Endothelial cell of umbilical vein (primary cell): Measurements from ENCODE around the gene USP6NL. TPM values are rescaled to one million over a fixed set of nuclear protein-coding genes. Genes with fewer than 3 reads are reported as not detected.
A peak's percentile ranks its signal among the peaks of the same experiment; 100 is the strongest.

Experiments used
- BruUV-seq: library from RNA; stranded (reverse); fragments of 400-500 nt; replicated peaks from 2 replicates; lab custom pipeline; 2021; lab: Mats Ljungman, UMichigan
- CTCF ChIA-PET: fragments of 300-600, 350-600 bp; sonication (Branson Sonifier 250); formaldehyde crosslinking; loops from one replicate; lab custom pipeline; 2021; ENCODE audit warnings: antibody characterized with exemption, inconsistent platforms; lab: Charles Lee
- POLR2A ChIA-PET: fragments of 300-600, 350-600 bp; sonication (Branson Sonifier 250); formaldehyde crosslinking; loops from one replicate; lab custom pipeline; 2021; ENCODE audit warnings: antibody characterized with exemption, inconsistent platforms; lab: Charles Lee
- DNase-seq: peaks from one replicate; pipeline ENCODE4 v3.0.0-alpha.2; 2011; ENCODE audit warnings: low read depth, low spot score
- FAIRE-seq: peaks from 2 replicates; lab custom pipeline; 2011; peaks lifted over from hg19 to GRCh38; lab: Jason Lieb, UNC
- H2AFZ ChIP-seq: 2 replicates; pipeline ENCODE4 v1.6.0; 2012; ENCODE audit warnings: low read depth, low read length, control low read depth, inconsistent platforms
- H3K27ac ChIP-seq: 2 replicates; pipeline ENCODE4 v1.5.1; 2011; ENCODE audit warnings: low read depth, mild to moderate bottlenecking, control low read depth, low read length, moderate library complexity; ENCODE audit not compliant: insufficient read depth
- H3K27me3 ChIP-seq, 2 experiments: 2 replicates each; pipeline versions ENCODE4 v1.6.0 to v1.6.1; 2011; ENCODE audit warnings: low read length in 2 of 2, mixed read lengths in 1 of 2; ENCODE audit not compliant: control insufficient read depth in 2 of 2, insufficient read depth in 2 of 2
- H3K36me3 ChIP-seq, 2 experiments: 2 replicates in 1 of 2; 3 replicates in 1 of 2; pipeline ENCODE4 v1.5.1; 2011; ENCODE audit warnings: low read length in 2 of 2, mild to moderate bottlenecking in 1 of 2, moderate library complexity in 1 of 2; ENCODE audit not compliant: control insufficient read depth in 2 of 2, insufficient read depth in 2 of 2; ENCODE audit errors: extremely low read depth in 1 of 2
- H3K4me1 ChIP-seq: 3 replicates; pipeline ENCODE4 v1.5.1; 2011; ENCODE audit warnings: mild to moderate bottlenecking, low read length; ENCODE audit not compliant: control insufficient read depth, insufficient read depth; ENCODE audit errors: extremely low read depth
- H3K4me2 ChIP-seq: 2 replicates; pipeline ENCODE4 v1.6.1; 2011; ENCODE audit warnings: low read length, control low read depth, mixed read lengths; ENCODE audit not compliant: insufficient read depth
- H3K4me3 ChIP-seq, 3 experiments: fragments of 200-600 bp in 1 of 3; sonication (generic), shearing (Covaris generic) in 1 of 3; replicated peaks in 1 of 3; 2 replicates each; pipeline ENCODE4 v1.5.1; 2011 to 2016; ENCODE audit warnings: control low read depth in 3 of 3, low read length in 3 of 3, mild to moderate bottlenecking in 2 of 3, inconsistent platforms in 1 of 3, low read depth in 1 of 3, moderate library complexity in 1 of 3; ENCODE audit not compliant: insufficient read depth in 1 of 3
- H3K79me2 ChIP-seq: 2 replicates; pipeline ENCODE4 v1.6.0; 2012; ENCODE audit warnings: low read length, inconsistent platforms; ENCODE audit not compliant: control insufficient read depth, insufficient read depth
- H3K9ac ChIP-seq: replicated peaks from 2 replicates; pipeline ENCODE3; 2011; ENCODE audit warnings: low read length, control low read depth; ENCODE audit not compliant: insufficient read depth; ENCODE audit errors: extremely low read depth
- H3K9me1 ChIP-seq: replicated peaks from 3 replicates; pipeline ENCODE4 v1.6.0; 2011; ENCODE audit warnings: mild to moderate bottlenecking, low read length; ENCODE audit not compliant: control insufficient read depth, insufficient read depth; ENCODE audit errors: extremely low read depth
- H3K9me3 ChIP-seq: replicated peaks from 2 replicates; pipeline ENCODE4 v1.5.1; 2012; ENCODE audit warnings: low read length, inconsistent platforms; ENCODE audit not compliant: control insufficient read depth, insufficient read depth
- H4K20me1 ChIP-seq: replicated peaks from 2 replicates; pipeline ENCODE3; 2011; ENCODE audit warnings: mild to moderate bottlenecking, low read length; ENCODE audit not compliant: control insufficient read depth, insufficient read depth; ENCODE audit errors: extremely low read depth
- EZH2 ChIP-seq: IDR thresholded peaks from 2 replicates; pipeline ENCODE4 v1.6.1; 2012; ENCODE audit warnings: borderline replicate concordance, low read depth, mild to moderate bottlenecking, moderate library complexity, low read length, inconsistent platforms; ENCODE audit not compliant: severe bottlenecking
- GATA2 ChIP-seq: IDR thresholded peaks from 2 replicates; pipeline ENCODE4 v1.7.0; 2011; ENCODE audit warnings: low read depth, mild to moderate bottlenecking, moderate library complexity, mixed read lengths, low read length; ENCODE audit not compliant: insufficient read length, insufficient read depth
- JUN ChIP-seq: IDR thresholded peaks from 2 replicates; pipeline ENCODE4 v1.6.1; 2011; ENCODE audit warnings: borderline replicate concordance, low read depth; ENCODE audit not compliant: insufficient read length, insufficient read depth
- MAX ChIP-seq: IDR thresholded peaks from 2 replicates; pipeline ENCODE4 v1.6.1; 2011; ENCODE audit not compliant: insufficient read depth, insufficient read length
- MYC ChIP-seq: IDR thresholded peaks from one replicate; pipeline ENCODE4 v1.6.1; 2011; ENCODE audit warnings: mild to moderate bottlenecking, low read depth, low read length
- POLR2A ChIP-seq: IDR thresholded peaks from 2 replicates; pipeline ENCODE4 v1.6.1; 2012; ENCODE audit warnings: low read depth, mild to moderate bottlenecking, control low read depth, low read length
- POLR2AphosphoS5 ChIP-seq: IDR thresholded peaks from 2 replicates; pipeline ENCODE4 v1.6.1; 2012; ENCODE audit warnings: low read depth, mild to moderate bottlenecking, control low read depth, low read length, moderate library complexity; ENCODE audit not compliant: insufficient read depth
- dilution Hi-C: fragments of 300-500 bp; cut with MboI; formaldehyde crosslinking; loops from one replicate; pipeline ENCODE4 v1.15.0; 2019; ENCODE audit warnings: low sequenced_read_pairs; ENCODE audit not compliant: extremely low pct_ligation_motif_present
- intact Hi-C: fragments of 100-400 bp; cut with micrococcal nuclease; formaldehyde crosslinking; loops from one replicate; pipeline ENCODE4 v1.10.0; 2022
- polyA plus RNA-seq, 4 experiments: library from polyadenylated mRNA; depleted of rRNA in 3 of 4; stranded (reverse) in 3 of 4; unstranded in 1 of 4; fragments of >200 nt; gene quantifications; 2 replicates each; pipeline versions ENCODE4 v1.2.1 to v1.2.3, GENCODE V29; 2011 to 2012; ENCODE audit warnings: missing spikeins in 1 of 4
- total RNA-seq: library from RNA; stranded (reverse); gene quantifications from 2 replicates; pipeline ENCODE4 v1.2.3, GENCODE V29; 2021
- TF ChIP-seq, protein P1 (sequence below), 2 donors: IDR thresholded peaks; 1 replicate in 1 of 2; 2 replicates in 1 of 2; pipeline ENCODE4 v1.5.1; 2011; ENCODE audit warnings: low read length in 2 of 2, mild to moderate bottlenecking in 2 of 2, moderate library complexity in 2 of 2, control low read depth in 1 of 2, inconsistent platforms in 1 of 2, low read depth in 1 of 2; ENCODE audit not compliant: insufficient read depth in 1 of 2; ENCODE audit errors: extremely low read depth in 1 of 2

The USP6NL gene
- total and polyA plus RNA-seq, 2 donors (not counting 3 experiments of a cell fraction or from before 2014, with no cell fraction given) = 13.5 to 29.2 TPM

GRCh38 chr10:11517150-11517549 lies 94.3 kb downstream of the USP6NL start:
- intact Hi-C loops = loop anchor here (2.0 to 5.0 kb wide), 2 partner anchors 86 to 225 kb away; partner anchors contain the start of gene ECHDC3
- Histone ChIP-seq H3K79me2 (no peaks in the 10 kb centered on the region), H4K20me1 (no peaks in the 10 kb centered on the region), H3K9me3 (no peaks in the 10 kb centered on the region), H3K27me3 (no peaks in the 10 kb centered on the region), H3K9me1 (no peaks in the 10 kb centered on the region), H2AFZ (no peak overlapping the region), H3K4me3 (no peak overlapping the region), H3K27ac (no peak overlapping the region), H3K9ac (no peak overlapping the region), H3K4me1 (peaks cover 10% of the 10 kb centered on the region), H3K36me3 (peaks cover 0 to 5% of the 10 kb centered on the region in 2 experiments), H3K4me2 (no peak overlapping the region)
- TF ChIP-seq, protein P1, sequence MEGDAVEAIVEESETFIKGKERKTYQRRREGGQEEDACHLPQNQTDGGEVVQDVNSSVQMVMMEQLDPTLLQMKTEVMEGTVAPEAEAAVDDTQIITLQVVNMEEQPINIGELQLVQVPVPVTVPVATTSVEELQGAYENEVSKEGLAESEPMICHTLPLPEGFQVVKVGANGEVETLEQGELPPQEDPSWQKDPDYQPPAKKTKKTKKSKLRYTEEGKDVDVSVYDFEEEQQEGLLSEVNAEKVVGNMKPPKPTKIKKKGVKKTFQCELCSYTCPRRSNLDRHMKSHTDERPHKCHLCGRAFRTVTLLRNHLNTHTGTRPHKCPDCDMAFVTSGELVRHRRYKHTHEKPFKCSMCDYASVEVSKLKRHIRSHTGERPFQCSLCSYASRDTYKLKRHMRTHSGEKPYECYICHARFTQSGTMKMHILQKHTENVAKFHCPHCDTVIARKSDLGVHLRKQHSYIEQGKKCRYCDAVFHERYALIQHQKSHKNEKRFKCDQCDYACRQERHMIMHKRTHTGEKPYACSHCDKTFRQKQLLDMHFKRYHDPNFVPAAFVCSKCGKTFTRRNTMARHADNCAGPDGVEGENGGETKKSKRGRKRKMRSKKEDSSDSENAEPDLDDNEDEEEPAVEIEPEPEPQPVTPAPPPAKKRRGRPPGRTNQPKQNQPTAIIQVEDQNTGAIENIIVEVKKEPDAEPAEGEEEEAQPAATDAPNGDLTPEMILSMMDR (IDR thresholded peaks at IDR 0.05; ENCODE audit: extremely low read depth in 1 of 2, insufficient read depth in 1 of 2, low read depth in 1 of 2, low read length in 2 of 2) = no peak
- TF ChIP-seq JUN = peak; percentile 11
- FAIRE-seq (peak; percentile 68), DNase-seq (peak; percentile 41)
- ChIA-PET CTCF (interaction anchor here (1.0 to 5.6 kb wide), 4 partner anchors 208 to 243 kb away, joined by 3 to 65 read pairs (median 8); no protein-coding TSS in a partner anchor), POLR2A (no interaction called here)
- no TSS peak for BruUV-seq
- dilution Hi-C loops = loop anchor here (25.0 kb wide), 1 partner anchor 245 kb away; no protein-coding TSS in a partner anchor

DNA sequence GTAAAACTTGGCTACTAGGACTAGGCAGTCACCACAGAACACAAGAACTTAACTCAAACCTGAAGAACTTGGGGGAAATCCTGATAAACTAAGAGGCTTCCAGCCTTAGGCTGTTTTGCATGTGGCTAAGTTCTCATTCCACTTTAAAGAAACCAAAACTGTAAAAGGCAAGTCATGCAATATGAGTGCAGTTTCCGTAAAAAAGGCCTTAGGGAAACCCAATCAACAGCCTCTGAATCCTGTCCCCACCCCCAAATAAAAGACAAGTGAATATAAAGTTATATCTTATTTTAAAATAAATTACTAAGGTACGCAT lies 95.1 kb downstream of the USP6NL start:
- FAIRE-seq (no peak), DNase-seq (no peak)
- H3K9me1 ChIP-seq = no peaks in the 10 kb centered on the region
- ChIA-PET CTCF (interaction anchor here (0.8 to 3.5 kb wide), 6 partner anchors 35 to 241 kb away, joined by 3 to 133 read pairs (median 4); no protein-coding TSS in a partner anchor), POLR2A (no interaction called here)
- no peaks in the 10 kb centered on the region for H3K79me2 ChIP-seq
- H3K27ac ChIP-seq = no peak overlapping the region
- peaks cover 0 to 5% of the 10 kb centered on the region in 2 experiments for H3K36me3 ChIP-seq
- no peak overlapping the region for H3K4me3 ChIP-seq
- BruUV-seq = no TSS peak
- no peak overlapping the region for H3K9ac ChIP-seq
- intact Hi-C loops (loop anchor here (2.0 to 5.0 kb wide), 2 partner anchors 86 to 226 kb away; partner anchors contain the start of gene ECHDC3), dilution Hi-C loops (loop anchor here (25.0 kb wide), 1 partner anchor 246 kb away; no protein-coding TSS in a partner anchor)
- TF ChIP-seq JUN = no peak
- TF ChIP-seq MAX = no peak
- no peak for TF ChIP-seq POLR2AphosphoS5
- TF ChIP-seq EZH2 = no peak
- TF ChIP-seq MYC = no peak
- TF ChIP-seq, protein P1 (IDR thresholded peaks at IDR 0.05; ENCODE audit: extremely low read depth in 1 of 2, insufficient read depth in 1 of 2, low read depth in 1 of 2, low read length in 2 of 2) = no peak
- no peak for TF ChIP-seq POLR2A
- no peak for TF ChIP-seq GATA2
- no peaks in the 10 kb centered on the region for H3K27me3 ChIP-seq
- H2AFZ ChIP-seq = no peak overlapping the region
- peaks cover 10% of the 10 kb centered on the region for H3K4me1 ChIP-seq
- no peaks in the 10 kb centered on the region for H3K9me3 ChIP-seq
- H3K4me2 ChIP-seq = no peak overlapping the region
- no peaks in the 10 kb centered on the region for H4K20me1 ChIP-seq
